Left renal cortex interstitium (tissue), 4 donors: ENCODE results near the gene CCDC102B. TPM values are rescaled to one million over a fixed set of nuclear protein-coding genes. Genes with fewer than 3 reads are reported as not detected.
A peak's percentile ranks its signal among the peaks of the same experiment; 100 is the strongest.
"Not testable (repeated sequence)": the region's sequence is repeated elsewhere in the genome, so short reads cannot be mapped to it uniquely, and the experiment has no call there.

Source experiments
- DNase-seq, 4 donors: peaks; one replicate each; pipeline ENCODE4 v3.0.0-alpha.2; 2013; ENCODE audit warnings: low read depth in 4 of 4, low spot score in 2 of 4, missing footprints in 1 of 4
- polyA plus RNA-seq, 4 donors: library from polyadenylated mRNA; unstranded; fragments of 120-200 nt; gene quantifications; one replicate each; pipeline ENCODE4 v1.2.1, GENCODE V29; 2013; ENCODE audit not compliant: insufficient read length in 4 of 4

Gene CCDC102B
- polyA plus RNA-seq, 4 donors, result 6.1 to 9.1 (median 7.8) TPM

GRCh38 chr18:68826121-68826520, 28.2 kb downstream of the CCDC102B start:
- no peak for DNase-seq

GRCh38 chr18:68830256-68831045, 32.6 kb downstream of the CCDC102B start:
- DNase-seq, result no peak

GRCh38 chr18:68833756-68834155, 35.9 kb downstream of the CCDC102B start:
- no peak for DNase-seq

- DNase-seq, result no peak
Measured at GRCh38 chr18:68837665-68838451, 40.0 kb downstream of the CCDC102B start.

GRCh38 chr18:68839701-68840100, 41.8 kb downstream of the CCDC102B start:
- DNase-seq, result no peak

GRCh38 chr18:68840554-68841263, 42.8 kb downstream of the CCDC102B start:
- DNase-seq, result no peak

GRCh38 chr18:68841301-68841700, 43.4 kb downstream of the CCDC102B start:
- DNase-seq, result no peak

GRCh38 chr18:68842951-68843350, 45.1 kb downstream of the CCDC102B start:
- no peak for DNase-seq

GRCh38 chr18:68843473-68844089, 45.7 kb downstream of the CCDC102B start:
- DNase-seq, result no peak

- DNase-seq, result peak in 1 of 4 donors; percentile 12
Measured at GRCh38 chr18:68847219-68847837, 49.4 kb downstream of the CCDC102B start.

- no peak for DNase-seq
Measured at GRCh38 chr18:68848242-68848641, 50.4 kb downstream of the CCDC102B start.

- DNase-seq, result no peak
Measured at GRCh38 chr18:68854786-68855391, 57.0 kb downstream of the CCDC102B start.

- DNase-seq, result no peak
Measured at GRCh38 chr18:68855491-68855890, 57.6 kb downstream of the CCDC102B start.

- DNase-seq, result no peak
Measured at GRCh38 chr18:68861365-68861764, 63.5 kb downstream of the CCDC102B start.

GRCh38 chr18:68865021-68865420, 67.1 kb downstream of the CCDC102B start:
- DNase-seq, result no peak

- no peak for DNase-seq
Measured at GRCh38 chr18:68865503-68865902, 67.6 kb downstream of the CCDC102B start.

- no peak for DNase-seq
Measured at GRCh38 chr18:68873003-68873402, 75.1 kb downstream of the CCDC102B start.

- no peak for DNase-seq
Measured at GRCh38 chr18:68874361-68874760, 76.5 kb downstream of the CCDC102B start.

- DNase-seq, result not testable (repeated sequence)
Measured at GRCh38 chr18:68879947-68880346, 82.1 kb downstream of the CCDC102B start.

- no peak for DNase-seq
Measured at GRCh38 chr18:68887410-68887809, 89.5 kb downstream of the CCDC102B start.
